ENCODE measurements around the gene PTPRE.

- TF ChIP-seq, protein P1, sequence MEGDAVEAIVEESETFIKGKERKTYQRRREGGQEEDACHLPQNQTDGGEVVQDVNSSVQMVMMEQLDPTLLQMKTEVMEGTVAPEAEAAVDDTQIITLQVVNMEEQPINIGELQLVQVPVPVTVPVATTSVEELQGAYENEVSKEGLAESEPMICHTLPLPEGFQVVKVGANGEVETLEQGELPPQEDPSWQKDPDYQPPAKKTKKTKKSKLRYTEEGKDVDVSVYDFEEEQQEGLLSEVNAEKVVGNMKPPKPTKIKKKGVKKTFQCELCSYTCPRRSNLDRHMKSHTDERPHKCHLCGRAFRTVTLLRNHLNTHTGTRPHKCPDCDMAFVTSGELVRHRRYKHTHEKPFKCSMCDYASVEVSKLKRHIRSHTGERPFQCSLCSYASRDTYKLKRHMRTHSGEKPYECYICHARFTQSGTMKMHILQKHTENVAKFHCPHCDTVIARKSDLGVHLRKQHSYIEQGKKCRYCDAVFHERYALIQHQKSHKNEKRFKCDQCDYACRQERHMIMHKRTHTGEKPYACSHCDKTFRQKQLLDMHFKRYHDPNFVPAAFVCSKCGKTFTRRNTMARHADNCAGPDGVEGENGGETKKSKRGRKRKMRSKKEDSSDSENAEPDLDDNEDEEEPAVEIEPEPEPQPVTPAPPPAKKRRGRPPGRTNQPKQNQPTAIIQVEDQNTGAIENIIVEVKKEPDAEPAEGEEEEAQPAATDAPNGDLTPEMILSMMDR (IDR thresholded peaks at IDR 0.05), result no peak
- TF ChIP-seq EZH2 (IDR thresholded peaks at IDR 0.05) (no peak), EZH2phosphoT487 (IDR thresholded peaks at IDR 0.05) (no peak)
These were observed 23.4 kb upstream of the PTPRE start for GRCh38 chr10:127883516-127883915.

Measured in neural progenitor cell (in vitro differentiated cells).